ENCODE measurements around the gene RECQL5. TPM values are rescaled to one million over a fixed set of nuclear protein-coding genes. Genes with fewer than 3 reads are reported as not detected.

Gene RECQL5
- total RNA-seq = 7.5 and 9.6 TPM in 2 replicates

DNA sequence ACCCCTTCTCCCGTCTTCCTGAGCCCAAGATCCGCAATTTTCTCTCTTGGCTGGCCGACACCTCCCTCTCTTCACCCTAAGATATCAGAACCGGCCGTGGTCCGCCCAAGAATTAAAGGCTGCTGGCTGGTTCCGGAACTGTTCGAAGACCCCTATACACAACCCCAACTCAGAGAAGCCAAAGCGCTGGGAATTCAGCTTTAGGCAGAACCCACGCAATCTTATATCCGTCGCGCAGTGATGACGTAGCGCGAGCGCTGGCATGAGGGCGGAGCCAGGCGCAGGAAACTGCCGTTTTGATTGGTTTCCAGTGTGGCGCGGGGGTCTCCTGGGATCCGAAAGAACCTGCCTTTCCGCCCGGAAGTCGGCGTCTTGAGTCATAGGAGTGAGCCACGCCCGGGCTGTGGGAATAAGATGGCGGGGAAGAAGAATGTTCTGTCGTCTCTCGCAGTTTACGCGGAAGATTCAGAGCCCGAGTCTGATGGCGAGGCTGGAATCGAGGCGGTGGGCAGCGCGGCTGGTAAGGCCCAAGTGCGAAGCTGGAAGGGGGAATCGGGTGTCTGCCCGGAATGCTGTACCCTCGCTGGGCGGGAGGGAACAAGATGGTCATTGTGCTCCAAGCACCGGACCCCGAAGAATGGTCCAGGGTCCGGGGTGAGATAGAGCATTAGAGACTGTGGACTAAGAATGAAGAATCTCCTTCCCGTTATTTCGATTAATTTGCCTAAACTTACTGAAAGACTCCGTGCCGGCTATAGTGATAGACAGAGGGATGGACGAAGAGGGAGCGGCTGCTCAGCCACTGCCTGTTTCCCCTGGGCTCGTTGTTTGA lies at the start of gene RECQL5, which contains the start of gene SAP30BP:
Gene RECQL5, minus strand, starts transcription at position 196 of the 832 bp plus-strand sequence. CDS start 597 bp downstream, outside the sequence.
Gene SAP30BP, plus strand, starts transcription at position 380 of the 832 bp plus-strand sequence. Its CDS starts 35 bp downstream, at position 415.

DNA sequence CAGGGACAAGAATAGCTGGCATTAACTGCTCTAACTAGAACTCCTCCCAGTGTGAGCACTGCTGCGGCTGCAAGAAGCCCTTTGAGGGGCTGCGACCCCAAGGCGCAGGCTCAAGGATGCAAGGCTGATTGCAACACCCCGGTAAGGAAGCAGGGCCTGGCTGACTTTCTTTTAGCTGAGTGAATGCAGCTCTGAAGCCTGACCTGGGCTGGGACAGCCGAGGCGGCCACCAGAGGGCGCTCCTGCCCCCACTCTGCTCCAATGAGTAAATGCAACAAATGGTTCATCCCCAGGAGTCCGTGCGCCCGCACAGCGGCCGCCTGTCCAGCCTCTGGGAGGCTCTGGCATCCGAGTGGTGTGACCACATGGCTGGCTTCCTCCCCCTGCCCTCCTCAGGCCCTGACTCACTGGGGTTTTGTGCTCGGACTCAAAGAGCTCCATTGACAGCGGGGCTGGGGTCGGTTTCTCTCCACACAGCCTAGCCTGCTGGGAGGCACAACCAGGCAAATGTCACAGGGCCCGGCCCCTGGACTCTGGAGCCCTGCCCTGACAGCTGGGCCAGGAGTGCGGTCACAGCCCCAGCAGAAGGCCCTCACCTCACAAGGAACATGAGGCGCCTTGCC lies 34.0 kb downstream of the RECQL5 start, which contains the start of gene SMIM5:
Gene SMIM5, plus strand, starts transcription at position 572 of the 623 bp plus-strand sequence. CDS start 6,768 bp downstream, outside the sequence.

DNA sequence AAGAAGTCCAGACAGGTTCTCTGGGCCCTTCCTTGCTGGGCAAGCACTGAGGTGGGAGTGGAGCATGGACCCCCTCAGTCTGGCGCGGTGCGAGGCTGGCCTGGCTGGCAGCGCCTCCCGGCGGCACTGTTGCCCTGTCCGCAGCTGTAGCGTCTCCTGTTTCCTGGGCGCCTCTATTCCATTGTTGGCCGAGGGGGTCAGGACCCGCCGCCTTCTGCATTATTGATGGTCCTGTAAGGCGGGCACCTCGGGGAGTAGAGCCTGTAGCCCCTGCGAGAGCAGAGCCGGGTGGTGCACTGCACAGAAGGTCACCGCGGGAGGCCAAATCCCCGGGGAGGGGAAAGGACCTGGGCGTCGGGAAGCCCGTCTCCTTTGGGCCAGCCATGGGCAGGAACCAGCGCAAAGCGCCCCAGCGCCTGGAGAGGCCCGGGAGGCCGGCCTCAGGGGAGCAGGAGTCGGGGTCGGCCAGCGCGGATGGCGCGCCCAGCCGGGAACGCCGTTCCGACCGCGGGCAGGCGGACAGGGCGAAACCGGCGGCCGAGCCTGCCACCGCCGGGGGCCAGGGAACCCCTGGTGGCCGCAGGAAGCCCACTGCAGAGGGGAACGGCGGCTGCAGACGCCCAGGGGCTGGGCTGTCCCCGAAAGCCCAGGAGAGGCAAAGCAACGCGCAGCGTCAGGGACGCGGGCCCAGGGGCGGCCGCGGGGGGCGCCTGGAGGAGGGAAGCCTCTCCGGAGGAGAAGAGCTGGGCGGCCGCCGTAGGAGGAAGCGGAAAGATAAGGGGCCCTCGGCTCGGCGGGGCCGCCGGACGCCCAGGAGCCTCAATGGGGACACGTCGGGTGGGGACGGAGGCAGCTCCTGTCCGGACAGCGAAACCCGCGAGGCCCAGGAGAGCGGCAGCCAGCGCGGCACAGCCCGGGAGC lies 79.0 kb downstream of the RECQL5 start, which contains the start of gene MYO15B:
Gene MYO15B, plus strand, starts transcription at position 126 of the 921 bp plus-strand sequence. Its CDS starts 258 bp downstream, at position 384.

Other genes with a start within 250 kb of the RECQL5 start
- gene TMEM94, start 210.5 kb downstream of the RECQL5 start, total RNA-seq = 41.0 and 41.5 TPM in 2 replicates
- gene CASKIN2, start 151.6 kb downstream of the RECQL5 start, total RNA-seq = 7.7 and 7.8 TPM in 2 replicates
- 21.1 and 28.2 TPM in 2 replicates for gene TSEN54, start 150.6 kb downstream of the RECQL5 start, total RNA-seq
- gene LLGL2, start 141.5 kb downstream of the RECQL5 start, total RNA-seq = 0.09 and 1.5 TPM in 2 replicates
- gene MYO15B, start 79.4 kb downstream of the RECQL5 start, total RNA-seq = 3.2 and 4.8 TPM in 2 replicates
- gene SMIM5, start 33.7 kb downstream of the RECQL5 start, total RNA-seq = not detected in 2 replicates
- 35.0 and 62.0 TPM in 2 replicates for gene SAP30BP, start 184 bp upstream of the RECQL5 start, total RNA-seq
- gene ITGB4, start 54.3 kb upstream of the RECQL5 start, total RNA-seq = 0.17 and 1.4 TPM in 2 replicates
- 46.3 and 48.2 TPM in 2 replicates for gene GALK1, start 98.0 kb upstream of the RECQL5 start, total RNA-seq
- 10.3 and 17.0 TPM in 2 replicates for gene UNK, start 117.7 kb upstream of the RECQL5 start, total RNA-seq
- gene UNC13D, start 177.2 kb upstream of the RECQL5 start, total RNA-seq = 0.70 and 1.6 TPM in 2 replicates
- 51.3 and 60.2 TPM in 2 replicates for gene WBP2, start 188.2 kb upstream of the RECQL5 start, total RNA-seq
- 25.0 and 34.0 TPM in 2 replicates for gene TRIM47, start 211.4 kb upstream of the RECQL5 start, total RNA-seq
- 21.9 and 37.7 TPM in 2 replicates for gene TRIM65, start 229.8 kb upstream of the RECQL5 start, total RNA-seq
- gene MRPL38, start 237.7 kb upstream of the RECQL5 start, total RNA-seq = 16.5 and 20.1 TPM in 2 replicates